Activated CD8-positive, alpha-beta memory T cell treated with anti-CD3 and anti-CD28 coated beads for 24 hours (primary cell): ENCODE measurements around the gene PTPRK.
"Not testable (repeated sequence)": the region's sequence is repeated elsewhere in the genome, so short reads cannot be mapped to it uniquely, and the experiment has no call there.

Experiments used
- DNase-seq: peaks from one replicate; pipeline ENCODE4 v3.0.0-alpha.2; 2020

The PTPRK gene

DNA sequence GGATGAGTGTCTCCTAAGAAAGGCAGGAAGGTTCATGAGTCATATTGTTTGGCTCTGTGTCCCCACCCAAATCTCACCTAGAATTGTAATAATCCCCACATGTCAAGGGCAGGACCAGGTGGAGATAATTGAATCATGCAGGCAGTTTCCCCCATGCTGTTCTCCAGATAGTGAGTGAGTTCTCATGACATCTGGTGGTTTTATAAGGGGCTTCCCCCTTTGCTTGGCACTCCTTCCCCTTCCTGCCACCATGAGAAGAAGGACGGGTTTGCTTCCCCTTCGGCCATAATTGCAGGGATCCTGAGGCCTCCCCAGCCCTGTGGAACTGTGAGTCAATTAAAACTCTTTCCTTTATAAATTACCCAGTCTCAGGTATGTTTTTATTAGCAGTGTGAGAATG lies 542.2 kb downstream of the PTPRK start:
- DNase-seq: not testable (repeated sequence)

DNA sequence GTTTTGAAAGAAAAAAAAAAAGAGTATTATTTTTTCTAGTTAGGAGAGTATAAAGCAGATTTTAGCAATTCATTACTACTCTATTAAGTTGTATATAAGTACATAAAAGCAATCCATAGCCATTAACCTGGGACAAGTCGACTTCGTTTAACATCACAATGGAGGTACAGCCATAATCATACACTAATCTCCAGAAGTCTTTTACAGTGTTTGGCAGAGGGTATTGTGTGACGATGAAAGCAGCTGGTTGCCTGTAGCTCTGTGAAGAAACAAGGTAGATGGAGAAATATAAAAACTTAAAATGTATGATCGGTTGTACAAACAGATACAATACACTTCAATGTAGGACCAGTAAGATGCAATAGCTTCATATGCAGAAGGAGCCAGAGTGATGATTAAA lies 543.6 kb downstream of the PTPRK start:
- DNase-seq: no peak

DNA sequence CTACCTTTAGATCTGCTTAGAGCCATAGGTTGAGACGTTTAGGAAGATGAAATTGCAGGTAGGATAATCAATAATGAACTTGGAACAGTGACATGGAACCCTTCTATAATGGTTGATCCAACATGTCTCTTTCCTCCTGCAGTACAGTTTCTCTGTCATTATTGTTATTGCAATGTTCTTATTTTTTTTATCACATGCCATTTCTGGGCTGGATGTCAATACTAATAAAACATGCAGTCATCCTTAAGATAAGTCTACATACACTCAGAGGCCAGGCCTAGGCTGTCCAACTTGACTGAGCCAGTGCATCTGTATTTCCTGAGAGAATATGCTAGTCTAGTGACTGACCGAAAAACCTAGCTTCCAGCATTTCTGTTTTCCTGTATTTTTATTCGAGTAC lies 544.3 kb downstream of the PTPRK start:
- DNase-seq: no peak

DNA sequence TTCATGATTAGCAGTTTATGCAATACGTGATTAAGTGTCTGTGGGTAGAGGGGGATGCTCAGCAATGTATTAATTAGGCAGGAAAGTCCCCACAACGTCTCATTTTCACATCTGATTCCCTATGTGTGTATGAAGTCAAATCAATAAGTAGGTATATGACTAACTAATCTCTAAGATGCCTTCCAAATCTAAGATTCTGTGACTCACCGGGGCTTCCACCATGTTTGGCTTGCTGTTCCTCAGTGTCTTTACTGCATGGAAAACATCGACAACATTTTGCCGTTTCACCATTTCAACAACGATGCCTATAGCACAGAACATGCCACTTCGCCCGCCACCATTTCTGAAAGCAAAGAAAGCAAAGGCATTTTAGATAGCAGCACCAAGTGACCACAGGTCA lies 547.6 kb downstream of the PTPRK start:
- DNase-seq: no peak

DNA sequence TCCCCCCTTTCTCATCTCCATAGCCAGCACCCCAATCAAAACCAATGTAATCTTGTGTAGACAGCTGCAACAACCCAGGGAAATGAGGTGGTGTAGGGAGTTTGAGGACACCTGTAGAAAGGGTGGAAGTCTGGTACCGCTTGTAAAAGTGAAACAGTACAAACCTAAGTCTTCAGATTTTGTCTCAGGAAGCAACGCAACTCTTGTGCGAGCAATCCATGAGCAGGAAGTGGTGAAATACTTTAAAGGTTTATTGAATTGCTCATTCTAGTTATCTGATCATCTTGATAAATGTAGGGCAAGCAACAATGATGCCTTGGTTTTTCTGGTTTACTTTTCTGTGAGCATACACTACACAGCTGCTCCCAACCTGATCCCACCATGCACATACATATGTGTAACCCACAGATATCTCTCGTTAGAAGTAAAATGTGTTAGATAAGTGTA lies 548.4 kb downstream of the PTPRK start:
- peak; percentile 78 for DNase-seq

DNA sequence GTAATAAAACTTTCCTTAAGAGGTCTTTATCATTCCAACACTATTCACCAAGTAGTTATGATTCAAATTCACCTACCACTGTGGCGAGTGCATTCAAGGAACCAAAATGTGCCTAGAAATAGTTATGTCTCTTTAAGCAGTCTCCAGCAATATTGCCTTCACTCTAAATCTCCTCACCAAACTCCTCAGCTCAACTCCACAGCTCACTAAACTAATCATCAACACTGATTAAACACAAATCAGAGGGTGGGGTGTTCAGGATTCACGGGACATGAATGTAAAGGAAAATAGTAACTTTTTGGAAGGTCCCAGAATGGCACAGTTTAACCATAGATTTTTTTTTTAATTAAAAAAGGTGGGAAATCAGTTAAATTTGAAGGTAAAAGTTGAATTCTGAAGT lies 549.0 kb downstream of the PTPRK start:
- DNase-seq: no peak

DNA sequence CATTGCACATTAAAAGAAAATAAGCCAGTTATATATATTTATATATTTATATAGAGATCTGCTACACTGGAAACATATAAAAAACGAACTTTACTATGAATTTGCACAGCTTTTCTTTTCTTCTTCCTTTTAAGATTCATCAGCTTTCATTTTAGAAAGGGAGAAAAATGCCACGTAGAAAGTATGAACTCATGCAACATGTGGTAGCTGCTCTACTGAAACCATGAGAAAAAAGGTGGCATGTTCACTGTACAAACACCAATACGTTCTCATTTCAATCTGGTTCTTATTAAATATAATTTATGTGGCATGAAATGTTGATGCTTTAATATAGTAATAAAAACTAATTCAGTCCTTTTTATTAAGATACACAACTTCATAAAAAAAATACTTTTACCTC lies 550.7 kb downstream of the PTPRK start:
- DNase-seq: no peak

DNA sequence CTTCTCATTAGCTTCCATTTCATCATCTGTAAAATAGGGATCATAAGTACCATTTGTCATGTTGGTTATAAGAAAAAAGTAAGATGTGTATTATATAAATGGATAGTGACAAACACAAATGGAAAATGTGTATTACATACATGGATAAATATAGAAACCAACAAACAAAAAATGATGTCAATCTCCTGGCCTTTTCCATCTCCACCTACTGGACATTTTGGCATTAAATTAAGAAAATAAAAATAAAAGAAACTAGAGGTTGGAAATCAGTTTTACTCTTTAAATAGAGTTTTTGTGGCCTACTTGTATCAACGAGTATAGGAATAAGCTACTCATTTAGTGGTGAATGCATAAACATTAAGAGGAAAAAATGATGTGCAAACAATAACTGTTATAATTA lies 552.0 kb downstream of the PTPRK start:
- DNase-seq: no peak

DNA sequence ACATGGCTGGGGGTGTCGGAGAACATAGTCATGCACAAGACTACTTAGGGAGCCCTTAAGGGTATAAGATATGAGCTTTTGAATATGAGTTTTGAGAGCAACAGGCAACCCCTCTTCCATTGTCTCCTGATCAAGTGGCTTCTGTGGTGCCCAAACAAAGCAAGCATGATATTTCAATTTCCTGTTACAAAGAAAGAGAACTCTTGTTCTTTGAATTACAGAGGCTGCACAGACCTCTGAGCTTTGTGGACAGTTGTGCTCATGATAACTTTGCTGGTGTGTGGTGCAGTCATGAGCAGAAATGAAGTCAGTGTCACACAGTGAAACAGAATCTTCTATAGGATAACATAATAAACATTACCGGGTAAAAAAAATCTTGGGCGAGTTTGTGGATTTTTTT lies 552.7 kb downstream of the PTPRK start:
- DNase-seq: no peak

DNA sequence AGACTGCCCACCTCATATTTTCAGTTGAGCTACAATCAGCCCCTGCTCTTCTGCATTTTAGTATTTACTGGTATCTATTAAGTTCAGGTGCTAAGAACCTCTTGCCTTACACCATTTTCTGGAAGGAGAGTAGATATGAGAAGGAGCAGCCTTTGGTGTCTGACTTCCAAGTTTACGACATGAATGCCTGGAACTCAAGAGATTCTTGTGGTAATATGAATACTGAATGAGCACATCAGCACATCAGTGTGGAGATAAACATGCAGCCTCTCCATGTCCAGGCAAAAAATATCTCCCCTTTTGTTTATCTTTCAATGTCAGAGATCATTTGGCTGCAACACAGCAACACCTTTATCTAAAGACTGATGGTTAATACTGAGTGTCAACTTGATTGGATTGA lies 553.8 kb downstream of the PTPRK start:
- no peak for DNase-seq

DNA sequence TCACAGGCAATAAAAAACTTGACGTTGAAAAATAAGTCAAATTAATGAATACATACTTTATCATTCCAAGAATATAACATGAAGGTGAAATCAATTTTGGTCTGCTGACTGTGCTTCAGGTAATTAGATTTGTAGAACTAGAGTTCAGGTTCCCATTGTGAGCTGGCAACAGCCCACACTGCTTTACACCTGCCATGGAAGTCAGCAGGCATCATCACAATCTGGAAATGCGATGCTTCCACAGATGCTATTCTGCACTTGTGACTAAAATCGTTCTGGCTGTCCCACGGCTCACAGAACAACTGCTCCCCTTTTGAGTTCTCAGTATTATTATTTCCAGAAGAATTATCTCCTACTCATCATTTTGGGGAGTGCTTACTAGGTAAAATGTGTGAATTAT lies 556.9 kb downstream of the PTPRK start:
- no peak for DNase-seq

DNA sequence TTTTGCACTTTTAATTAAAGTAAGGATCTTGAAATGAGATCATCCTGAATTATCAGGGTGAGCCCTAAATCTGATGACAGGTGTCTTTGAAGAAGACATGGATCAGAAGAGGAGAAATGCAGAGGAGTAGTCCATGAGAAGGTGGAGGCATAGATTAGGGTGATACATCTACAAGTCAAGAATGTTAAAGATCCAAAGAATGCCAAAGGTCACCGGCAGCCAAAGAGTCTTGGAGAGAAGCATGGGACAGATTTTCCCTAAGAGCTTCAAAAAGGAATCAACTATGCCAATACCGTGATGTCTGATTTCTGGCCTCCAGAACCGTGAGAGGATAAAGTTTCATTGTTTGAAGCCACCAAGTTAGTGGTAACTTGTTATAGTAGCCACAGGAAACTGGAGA lies 560.5 kb downstream of the PTPRK start:
- no peak for DNase-seq

DNA sequence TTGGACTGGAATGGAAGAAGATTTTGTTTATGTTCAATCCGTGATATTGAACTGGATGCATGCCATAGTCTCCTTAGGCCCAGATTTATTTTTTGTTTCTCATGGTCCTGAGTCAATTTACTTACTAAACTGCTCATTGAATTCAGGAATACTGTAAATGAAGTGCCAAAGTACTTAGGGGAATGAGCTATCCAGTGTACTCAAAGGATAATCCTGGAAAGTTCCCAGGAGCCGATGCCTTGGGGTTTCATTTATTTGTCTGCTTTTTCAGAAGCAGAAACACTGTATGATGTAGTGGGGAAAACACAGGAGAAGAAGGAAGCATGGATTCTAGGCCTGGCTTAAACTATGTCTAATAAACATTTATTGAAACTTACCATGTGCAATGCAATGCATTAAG lies 563.4 kb downstream of the PTPRK start:
- DNase-seq: no peak

DNA sequence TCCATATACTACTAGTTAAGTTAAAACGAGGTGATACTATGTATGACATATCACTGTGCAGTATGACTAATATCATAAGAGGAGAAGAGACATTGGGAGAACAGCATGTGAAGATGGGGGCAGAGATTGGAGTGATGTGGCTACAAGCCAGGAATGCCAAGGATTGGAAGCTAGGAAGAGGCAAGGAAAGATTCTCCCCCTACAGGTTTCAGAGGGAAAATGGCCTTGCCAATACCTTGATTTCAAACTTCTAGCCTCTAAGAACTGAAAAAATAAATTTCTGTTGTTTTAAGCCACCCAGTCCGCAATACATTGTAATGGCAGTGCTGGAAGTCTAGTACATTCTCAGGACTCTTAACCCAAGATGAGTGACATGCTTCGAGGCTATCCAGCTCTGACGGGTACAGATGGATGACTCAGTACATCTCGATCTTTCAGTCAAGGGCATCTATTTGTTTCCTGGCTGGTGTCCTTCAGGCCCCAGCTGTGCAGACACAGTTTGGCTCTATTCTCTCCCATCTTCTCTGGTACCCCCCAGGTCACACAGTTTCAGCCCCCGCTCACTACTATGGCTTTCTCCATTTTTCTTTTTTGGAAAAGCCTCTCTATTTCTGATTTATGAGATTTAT lies 564.0 kb downstream of the PTPRK start:
- DNase-seq: no peak

DNA sequence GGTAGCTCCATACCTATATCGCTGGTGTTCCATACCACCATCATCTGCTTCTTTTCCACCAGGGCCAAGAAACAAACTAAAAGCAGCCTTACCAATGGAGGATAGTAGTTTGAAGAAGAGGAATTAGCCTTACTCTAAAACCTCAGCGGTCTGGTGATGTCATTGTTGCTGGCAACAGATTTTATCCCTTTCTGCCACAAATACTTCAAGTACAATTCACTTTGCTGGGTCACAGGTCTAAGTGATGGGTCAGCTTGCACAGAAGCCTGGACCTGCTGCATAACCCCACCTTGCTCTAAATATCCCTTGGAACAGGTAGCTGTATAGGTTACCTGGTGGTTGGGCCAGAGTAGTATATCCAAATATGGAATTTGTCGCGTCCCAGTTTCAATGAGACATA lies 566.3 kb downstream of the PTPRK start:
- DNase-seq: no peak

DNA sequence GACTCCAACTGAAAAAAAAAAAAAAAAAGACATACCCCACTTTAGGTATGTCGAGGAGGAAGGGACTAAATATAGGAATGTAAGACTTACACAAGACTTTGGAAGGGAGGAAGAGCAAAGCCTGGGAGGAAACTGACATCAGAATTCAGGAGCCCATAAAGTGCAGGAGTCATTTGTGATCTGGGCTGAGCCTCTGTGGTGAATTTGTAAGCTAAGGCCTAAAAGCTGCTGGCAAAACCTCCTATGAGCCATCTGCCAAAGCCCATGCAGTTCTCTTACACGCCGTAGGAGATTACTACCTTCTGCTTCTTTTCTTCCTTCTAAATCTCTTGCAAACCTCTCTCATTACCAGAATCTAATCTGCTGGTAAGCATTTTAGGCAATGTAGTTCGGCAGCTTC lies 567.6 kb downstream of the PTPRK start:
- DNase-seq: no peak

DNA sequence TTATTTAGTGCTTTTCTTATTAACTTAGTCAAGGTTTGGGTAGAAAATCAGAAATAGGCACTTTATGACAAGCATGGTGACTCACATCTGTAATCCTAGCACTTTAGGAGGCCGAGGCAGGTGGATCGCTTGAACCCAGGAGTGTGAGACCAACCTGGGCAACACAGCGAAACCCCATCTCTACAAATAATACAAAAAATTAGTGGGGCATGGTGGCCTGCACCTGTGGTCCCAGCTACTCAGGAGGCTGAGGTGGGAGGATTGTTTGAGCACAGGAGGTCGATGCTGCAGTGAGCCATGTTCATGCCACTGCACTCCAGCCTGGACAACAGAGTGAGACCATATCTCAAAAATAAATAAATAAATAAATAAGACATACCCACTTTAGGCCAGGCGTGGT lies 568.2 kb downstream of the PTPRK start:
- no peak for DNase-seq

DNA sequence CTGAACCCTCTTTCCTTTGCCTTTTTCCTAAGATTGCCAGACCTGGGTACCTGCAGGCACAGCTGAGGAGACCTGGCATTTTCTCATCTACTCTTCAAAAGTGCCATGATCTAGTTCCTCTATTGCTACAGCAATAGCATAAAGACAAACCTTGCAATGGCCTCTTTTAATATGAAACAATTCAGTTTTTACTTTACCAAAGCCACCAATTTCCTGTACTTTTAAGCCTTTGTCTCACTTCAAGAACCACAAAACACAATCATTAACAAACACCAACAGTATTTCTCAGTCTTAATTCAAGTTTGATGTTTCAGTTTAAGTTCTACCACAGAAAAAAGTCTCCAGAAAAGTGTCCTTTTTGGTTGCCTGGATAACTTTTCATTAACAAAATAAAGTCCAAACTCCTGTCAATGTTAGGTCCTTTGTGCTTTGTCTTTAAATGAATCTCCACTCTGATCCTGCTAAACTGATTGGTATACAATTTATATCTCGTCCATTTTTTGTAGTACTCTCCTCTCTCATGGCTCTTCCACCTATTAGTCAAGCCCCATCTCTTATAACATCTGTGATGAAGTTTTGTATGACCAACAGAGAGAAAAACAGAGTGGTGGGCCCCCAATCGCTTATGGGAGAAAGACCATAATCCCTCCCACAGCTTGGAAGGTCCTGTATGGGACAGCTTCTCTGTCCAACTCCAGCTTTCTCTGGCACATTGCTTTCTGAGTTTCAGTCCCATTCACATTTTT lies 569.1 kb downstream of the PTPRK start:
- DNase-seq: no peak

DNA sequence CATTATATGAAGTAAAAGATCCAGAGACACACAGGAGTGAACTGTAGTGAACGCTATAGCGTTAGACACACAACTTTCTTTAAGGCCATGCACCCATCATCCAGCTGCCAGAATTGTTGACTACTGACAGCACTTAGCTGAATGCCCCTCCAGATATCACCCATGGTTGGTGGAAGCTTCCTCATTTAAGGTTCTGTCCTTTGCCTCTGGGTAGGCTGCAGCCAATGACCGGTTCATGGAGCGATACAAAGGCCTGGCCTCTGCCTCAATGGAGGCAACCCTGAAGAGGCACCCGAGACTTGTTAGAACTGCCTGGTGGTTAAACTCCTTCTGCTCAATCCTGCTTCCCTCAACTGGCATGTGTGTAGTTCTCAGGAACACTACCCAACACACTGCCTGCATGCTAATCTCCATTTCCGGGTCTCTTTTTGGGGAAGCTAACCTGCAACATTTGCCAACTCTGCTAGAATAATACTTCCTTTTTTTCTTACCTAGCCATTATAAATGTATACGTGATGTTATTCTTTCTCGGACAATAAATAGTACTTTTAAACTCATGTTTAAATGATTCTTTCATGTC lies 569.7 kb downstream of the PTPRK start:
- no peak for DNase-seq

DNA sequence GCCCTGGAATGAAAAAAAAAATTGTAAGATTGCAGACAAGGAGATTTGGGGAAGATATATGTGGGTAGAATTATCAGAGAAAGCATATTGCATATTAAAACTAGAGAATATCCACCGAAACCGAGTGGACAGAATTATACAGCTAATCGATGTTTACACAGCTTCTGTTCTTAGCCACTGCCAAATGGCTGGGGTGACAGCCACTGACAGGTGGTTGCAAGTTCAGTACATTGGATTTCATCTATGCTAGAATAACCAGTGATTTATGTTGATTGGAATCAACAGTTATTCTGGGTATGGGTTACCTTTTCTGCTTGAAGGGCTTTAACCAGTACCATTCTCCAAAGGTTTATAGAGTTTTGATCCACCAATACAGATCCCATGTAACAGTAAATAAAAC lies 571.1 kb downstream of the PTPRK start:
- no peak for DNase-seq

DNA sequence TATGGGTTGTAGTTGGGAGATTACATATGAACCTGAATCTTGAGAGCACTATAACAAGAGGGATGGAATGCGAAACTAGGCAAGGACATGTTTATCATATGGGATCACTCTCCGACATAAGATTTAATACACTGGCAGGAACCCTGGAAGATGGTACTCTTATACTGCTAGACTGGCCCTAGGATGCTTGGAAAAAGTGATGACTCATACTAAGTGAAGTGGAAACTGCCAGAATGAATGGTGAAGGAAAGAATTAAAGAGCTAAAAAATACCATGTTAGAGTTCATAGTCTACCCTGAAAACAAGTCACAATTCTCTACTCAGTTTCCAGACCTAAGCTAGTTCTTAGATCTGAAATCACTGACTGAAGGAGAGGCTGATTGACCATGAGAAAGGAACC lies 574.0 kb downstream of the PTPRK start:
- DNase-seq: no peak

DNA sequence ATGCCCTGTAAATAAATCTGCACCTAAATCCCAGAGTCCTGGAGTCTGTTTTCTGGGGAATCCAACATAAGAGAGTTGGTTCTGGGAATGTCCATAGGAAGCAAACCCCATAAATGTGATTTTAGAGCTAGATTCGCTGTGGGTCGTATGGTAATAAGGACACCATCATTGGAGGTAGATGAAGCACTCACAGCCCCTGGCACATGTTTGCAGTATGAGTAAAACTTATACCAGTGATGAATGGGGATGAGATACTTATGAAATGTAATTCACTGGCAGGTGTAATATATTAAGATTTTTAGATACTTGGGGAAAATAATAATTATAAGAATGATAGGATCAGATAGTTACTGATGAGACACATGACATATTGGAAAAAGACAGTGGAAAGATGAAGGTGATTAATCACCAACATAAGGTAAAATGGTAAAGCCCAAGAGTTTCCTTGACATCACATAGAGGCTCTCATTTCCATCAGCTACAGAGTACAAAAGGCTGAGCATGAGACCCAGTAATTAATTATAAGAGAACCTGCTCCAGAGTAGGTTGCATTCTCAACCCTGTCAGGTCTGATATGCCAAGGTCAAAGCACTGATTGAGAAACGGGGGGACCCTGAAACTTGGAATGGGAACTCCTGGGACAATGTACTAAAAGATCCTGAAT lies 574.8 kb downstream of the PTPRK start:
- no peak for DNase-seq

DNA sequence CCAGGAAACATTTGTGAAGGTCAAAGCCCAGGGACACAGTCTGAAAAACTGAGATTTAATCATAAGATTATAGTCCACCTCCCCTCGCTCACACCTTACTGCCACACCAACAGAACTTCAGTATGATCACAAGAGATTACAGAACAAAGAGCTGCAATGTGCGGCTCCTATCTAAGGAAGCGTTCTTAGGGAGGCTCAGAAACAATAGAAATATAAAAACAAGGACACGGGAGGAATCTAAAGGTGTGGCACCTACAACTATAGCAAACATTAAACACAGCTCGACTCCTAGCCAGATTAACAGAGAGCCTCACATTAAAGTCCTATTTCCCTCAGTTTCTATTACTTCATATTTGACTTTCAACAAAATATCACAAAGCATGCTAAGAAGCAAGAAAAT lies 579.2 kb downstream of the PTPRK start:
- no peak for DNase-seq

DNA sequence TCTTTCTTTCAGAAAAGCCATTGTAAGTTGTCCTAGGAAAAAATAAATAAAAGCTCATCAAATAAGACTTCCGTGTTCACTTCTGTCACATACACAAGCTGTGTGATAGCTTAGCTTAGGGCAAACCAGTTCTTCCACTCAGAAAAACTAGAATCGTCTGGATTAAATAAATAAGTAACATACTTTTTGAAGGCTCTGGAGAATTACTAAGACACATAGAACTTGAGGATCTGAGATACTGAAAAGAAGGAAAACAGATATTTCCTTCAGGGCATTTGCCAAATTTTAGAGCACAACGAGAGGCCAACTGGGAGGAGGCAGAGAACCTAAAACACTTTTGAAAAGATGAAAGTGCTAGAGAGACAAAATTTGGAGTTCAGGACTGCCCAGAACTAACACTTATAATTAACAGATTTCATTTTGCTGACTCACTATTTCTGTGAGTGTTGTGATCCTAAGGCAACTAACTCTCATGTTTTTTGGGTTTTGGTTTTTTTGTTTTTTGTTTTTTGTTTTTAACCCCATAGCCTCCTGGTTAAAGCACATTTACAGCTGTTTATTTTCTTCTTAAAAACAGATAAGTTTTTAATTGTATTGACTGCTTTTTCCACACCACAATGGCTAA lies 580.8 kb downstream of the PTPRK start:
- DNase-seq: no peak
